Breast epithelium (tissue), 4 donors: Measurements from ENCODE around the gene SPOCK3. TPM values are rescaled to one million over a fixed set of nuclear protein-coding genes. Genes with fewer than 3 reads are reported as not detected.

Experiments
- DNase-seq, 2 donors: peaks; one replicate each; pipeline ENCODE4 v3.0.0-alpha.2; 2019; ENCODE audit warnings: low spot score in 2 of 2
- H3K27ac ChIP-seq, 2 donors: fragments of 200-600 bp; sonication (generic) in 1 of 2; one replicate each; pipeline ENCODE4 v1.5.1; 2016 to 2019; ENCODE audit warnings: mild to moderate bottlenecking in 1 of 2
- H3K27me3 ChIP-seq, 2 donors: fragments of 200-600 bp; sonication (generic) in 1 of 2; one replicate each; pipeline versions ENCODE4 v1.5.1 to v1.6.0; 2017 to 2019; ENCODE audit warnings: control low read depth in 1 of 2, mild to moderate bottlenecking in 1 of 2
- H3K36me3 ChIP-seq: fragments of 200-600 bp; one replicate; pipeline ENCODE4 v1.5.1; 2019
- H3K4me1 ChIP-seq, 2 donors: fragments of 200-600 bp; sonication (generic); one replicate each; pipeline ENCODE4 v1.5.1; 2016 to 2019; ENCODE audit warnings: control low read depth in 1 of 2
- H3K4me3 ChIP-seq, 3 donors: fragments of 200-600 bp; sonication (generic); 1 replicate in 2 of 3; 2 replicates in 1 of 3; pipeline ENCODE4 v1.5.1; 2016 to 2019; ENCODE audit warnings: mild to moderate bottlenecking in 3 of 3, moderate library complexity in 2 of 3
- H3K9me3 ChIP-seq, 2 donors: fragments of 200-600 bp; sonication (generic) in 1 of 2; one replicate each; pipeline ENCODE4 v1.5.1; 2016 to 2019; ENCODE audit warnings: control low read depth in 1 of 2
- POLR2A ChIP-seq: fragments of 450-650 bp; IDR thresholded peaks from one replicate; pipeline ENCODE4 v1.6.1; 2016; ENCODE audit warnings: antibody characterized with exemption, mild to moderate bottlenecking, moderate library complexity
- POLR2AphosphoS5 ChIP-seq, 3 donors: sonication (generic); formaldehyde crosslinking; IDR thresholded peaks; one replicate each; pipeline ENCODE4 v1.6.1; 2017; ENCODE audit warnings: antibody characterized with exemption in 3 of 3
- intact Hi-C: fragments of 100-400 bp; cut with DNase I; formaldehyde crosslinking; loops from one replicate; pipeline ENCODE4 v1.15.1; 2023; ENCODE audit warnings: low total_unique reads
- total RNA-seq, 3 donors: library from RNA; depleted of rRNA; stranded (reverse); fragments of >200 nt; gene quantifications; one replicate each; pipeline ENCODE4 v1.1.0, GENCODE V29; 2016
- TF ChIP-seq, protein P1 (sequence below), 3 donors: fragments of 450-650 bp; IDR thresholded peaks; one replicate each; pipeline ENCODE4 v1.5.1; 2016 to 2017; ENCODE audit warnings: antibody characterized with exemption in 3 of 3, mild to moderate bottlenecking in 3 of 3, moderate library complexity in 3 of 3

The SPOCK3 gene
- total RNA-seq, 3 donors from 2014 or later, result 2.8 TPM; not detected in 2

DNA sequence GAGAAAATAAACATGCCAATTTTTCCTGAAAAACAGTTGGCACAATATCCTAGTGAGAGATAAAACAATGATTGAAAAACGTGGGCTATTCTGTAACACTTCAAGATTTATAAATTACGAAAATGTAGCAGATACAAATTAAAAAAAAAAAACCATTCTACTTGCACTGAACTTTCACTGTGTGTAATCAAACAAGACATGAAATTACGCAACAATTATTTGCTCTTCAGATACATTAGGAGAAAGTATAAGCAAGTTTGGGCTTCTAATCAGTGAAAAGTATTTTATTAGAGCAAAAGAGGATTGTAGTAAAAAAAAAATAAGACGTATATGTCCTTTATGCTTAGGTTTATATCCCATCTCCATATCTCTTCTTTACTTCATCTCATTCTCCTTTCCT lies 320.4 kb downstream of the SPOCK3 start:
- Histone ChIP-seq H3K4me1 (no peaks in the 10 kb centered on the region), H3K27me3 (no peaks in the 10 kb centered on the region)
- TF ChIP-seq, protein P1, sequence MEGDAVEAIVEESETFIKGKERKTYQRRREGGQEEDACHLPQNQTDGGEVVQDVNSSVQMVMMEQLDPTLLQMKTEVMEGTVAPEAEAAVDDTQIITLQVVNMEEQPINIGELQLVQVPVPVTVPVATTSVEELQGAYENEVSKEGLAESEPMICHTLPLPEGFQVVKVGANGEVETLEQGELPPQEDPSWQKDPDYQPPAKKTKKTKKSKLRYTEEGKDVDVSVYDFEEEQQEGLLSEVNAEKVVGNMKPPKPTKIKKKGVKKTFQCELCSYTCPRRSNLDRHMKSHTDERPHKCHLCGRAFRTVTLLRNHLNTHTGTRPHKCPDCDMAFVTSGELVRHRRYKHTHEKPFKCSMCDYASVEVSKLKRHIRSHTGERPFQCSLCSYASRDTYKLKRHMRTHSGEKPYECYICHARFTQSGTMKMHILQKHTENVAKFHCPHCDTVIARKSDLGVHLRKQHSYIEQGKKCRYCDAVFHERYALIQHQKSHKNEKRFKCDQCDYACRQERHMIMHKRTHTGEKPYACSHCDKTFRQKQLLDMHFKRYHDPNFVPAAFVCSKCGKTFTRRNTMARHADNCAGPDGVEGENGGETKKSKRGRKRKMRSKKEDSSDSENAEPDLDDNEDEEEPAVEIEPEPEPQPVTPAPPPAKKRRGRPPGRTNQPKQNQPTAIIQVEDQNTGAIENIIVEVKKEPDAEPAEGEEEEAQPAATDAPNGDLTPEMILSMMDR (IDR thresholded peaks at IDR 0.05), result no peak
- TF ChIP-seq POLR2AphosphoS5 (IDR thresholded peaks at IDR 0.05) (no peak), POLR2A (no peak)

DNA sequence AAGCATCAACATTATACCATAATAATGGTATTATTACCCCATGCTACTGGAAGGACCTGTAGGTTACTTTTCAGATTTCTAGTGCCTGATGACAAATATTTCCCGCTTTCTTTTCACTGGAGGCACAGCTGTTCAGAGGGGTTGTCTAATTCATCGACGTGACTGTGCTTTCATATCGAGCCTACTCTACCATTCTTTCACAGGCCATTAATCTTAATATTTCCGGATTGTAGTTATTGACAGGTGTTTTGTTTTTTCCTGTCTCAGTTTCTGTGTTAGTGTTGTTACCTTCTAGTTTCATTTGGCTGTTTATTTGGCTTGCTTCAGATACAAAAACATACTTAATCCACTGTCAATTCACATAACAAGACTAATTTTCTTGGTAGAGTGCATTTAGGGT lies 330.9 kb downstream of the SPOCK3 start:
- Histone ChIP-seq H3K27me3 (no peaks in the 10 kb centered on the region), H3K4me3 (no peak overlapping the region), H3K9me3 (no peaks in the 10 kb centered on the region), H3K4me1 (no peaks in the 10 kb centered on the region), H3K36me3 (no peaks in the 10 kb centered on the region), H3K27ac (no peak overlapping the region)
- intact Hi-C loops, result no loop called here
- no peak for DNase-seq
- TF ChIP-seq, protein P1 (IDR thresholded peaks at IDR 0.05), result no peak
- TF ChIP-seq POLR2A, result no peak
- no peak for TF ChIP-seq POLR2AphosphoS5 (IDR thresholded peaks at IDR 0.05)

More for the DNA sequence above, 320.4 kb downstream of the SPOCK3 start:
- no peak for DNase-seq
- H3K36me3 ChIP-seq, result no peaks in the 10 kb centered on the region
- no peak overlapping the region for H3K27ac ChIP-seq
- no peak overlapping the region for H3K4me3 ChIP-seq
- no peaks in the 10 kb centered on the region for H3K9me3 ChIP-seq
- intact Hi-C loops, result no loop called here

DNA sequence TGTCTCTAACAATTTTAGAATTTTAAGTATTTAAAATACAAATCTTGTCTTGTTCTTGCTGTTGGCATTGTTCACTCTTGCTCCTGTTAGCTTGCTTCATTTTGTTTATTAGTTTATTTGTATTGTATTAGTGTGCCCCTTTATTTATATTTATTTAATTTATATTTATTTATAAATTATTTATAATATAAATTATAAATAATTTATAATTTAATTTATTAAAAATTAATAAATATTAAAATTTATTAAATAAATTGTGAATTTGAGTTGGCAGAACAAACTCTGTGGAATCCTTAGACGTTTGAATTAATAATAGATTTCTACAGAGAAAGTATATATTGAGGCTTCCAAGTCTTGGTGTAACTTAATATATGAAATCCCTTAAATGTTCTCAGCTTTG lies 331.4 kb downstream of the SPOCK3 start:
- Histone ChIP-seq H3K4me3 (no peak overlapping the region), H3K4me1 (no peaks in the 10 kb centered on the region), H3K9me3 (no peaks in the 10 kb centered on the region), H3K36me3 (no peaks in the 10 kb centered on the region), H3K27ac (no peak overlapping the region), H3K27me3 (no peaks in the 10 kb centered on the region)
- intact Hi-C loops, result no loop called here
- no peak for TF ChIP-seq POLR2A
- TF ChIP-seq POLR2AphosphoS5 (IDR thresholded peaks at IDR 0.05), result no peak
- TF ChIP-seq, protein P1 (IDR thresholded peaks at IDR 0.05), result no peak
- no peak for DNase-seq

DNA sequence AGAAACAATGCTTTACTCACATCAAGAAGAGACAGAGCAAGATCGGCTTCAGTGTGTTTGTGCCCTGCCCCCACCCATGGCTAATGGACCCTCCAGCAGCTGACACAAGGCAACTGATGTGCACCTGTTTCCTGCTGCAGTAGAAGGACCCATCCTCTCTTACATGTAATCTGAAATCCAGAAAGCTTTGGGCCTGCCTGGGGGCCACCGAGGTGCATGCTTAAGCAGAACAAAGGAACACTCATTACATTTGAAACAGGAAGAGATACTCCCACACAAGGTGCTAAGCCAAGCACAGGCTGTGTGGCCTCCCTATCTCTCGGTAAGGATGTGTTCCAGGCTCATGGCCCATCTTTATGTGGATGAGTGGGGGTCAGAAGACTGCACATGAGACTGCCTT lies 338.0 kb downstream of the SPOCK3 start:
- no peaks in the 10 kb centered on the region for H3K36me3 ChIP-seq
- H3K27ac ChIP-seq, result no peak overlapping the region
- intact Hi-C loops, result no loop called here
- H3K9me3 ChIP-seq, result no peaks in the 10 kb centered on the region
- no peak for DNase-seq
- no peak overlapping the region for H3K4me3 ChIP-seq
- H3K27me3 ChIP-seq, result no peaks in the 10 kb centered on the region
- TF ChIP-seq, protein P1 (IDR thresholded peaks at IDR 0.05), result no peak
- TF ChIP-seq POLR2A (no peak), POLR2AphosphoS5 (IDR thresholded peaks at IDR 0.05) (no peak)
- no peaks in the 10 kb centered on the region for H3K4me1 ChIP-seq

DNA sequence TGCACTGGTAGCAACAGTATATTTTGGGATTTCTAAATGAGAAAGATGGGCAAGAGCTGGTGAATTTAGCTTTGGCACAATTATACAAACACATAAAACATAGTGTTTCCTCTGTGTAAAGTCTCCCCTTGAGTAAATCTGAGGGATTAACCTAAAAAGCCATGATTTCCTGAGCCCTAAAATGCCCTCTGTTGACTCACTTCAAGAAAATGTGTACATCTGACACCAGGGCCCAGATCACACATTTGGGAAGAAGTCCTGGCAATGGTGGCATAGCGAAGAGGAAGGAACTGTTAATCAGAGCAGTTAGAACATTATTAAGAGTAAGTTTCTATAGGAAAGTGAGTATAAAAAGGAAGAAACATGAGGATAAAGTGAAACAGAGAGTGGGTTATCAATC lies 338.5 kb downstream of the SPOCK3 start:
- Histone ChIP-seq H3K4me3 (no peak overlapping the region), H3K27me3 (no peaks in the 10 kb centered on the region), H3K36me3 (no peaks in the 10 kb centered on the region), H3K4me1 (no peaks in the 10 kb centered on the region), H3K27ac (no peak overlapping the region), H3K9me3 (no peaks in the 10 kb centered on the region)
- intact Hi-C loops, result no loop called here
- no peak for DNase-seq
- TF ChIP-seq, protein P1 (IDR thresholded peaks at IDR 0.05), result no peak
- TF ChIP-seq POLR2AphosphoS5 (IDR thresholded peaks at IDR 0.05) (no peak), POLR2A (no peak)
